Skin of body (tissue), 2 donors: ENCODE data around the gene LYL1. TPM values are rescaled to one million over a fixed set of nuclear protein-coding genes. Genes with fewer than 3 reads are reported as not detected.

ENCODE experiments used
- DNase-seq: peaks from one replicate; lab custom pipeline; 2025; lab: John Stamatoyannopoulos, UW
- total RNA-seq: library from RNA; depleted of rRNA; stranded (reverse); fragments of >200 nt; gene quantifications from one replicate; pipeline ENCODE4 v1.2.3, GENCODE V29; 2014

Gene LYL1
- total RNA-seq, 1 donor from 2014 or later = 8.1 TPM

- DNase-seq = peak; percentile 54
These were observed 44.9 kb downstream of the LYL1 start for GRCh38 chr19:13057744-13058143.

GRCh38 chr19:13057147-13057572, 45.5 kb downstream of the LYL1 start:
- no peak for DNase-seq

- no peak for DNase-seq
These were observed 46.5 kb downstream of the LYL1 start for GRCh38 chr19:13056052-13056660.

GRCh38 chr19:13055213-13056051, 47.2 kb downstream of the LYL1 start:
- peak; percentile 87 for DNase-seq

- peak; percentile 91 for DNase-seq
These were observed 47.9 kb downstream of the LYL1 start for GRCh38 chr19:13054626-13055212.

GRCh38 chr19:13053761-13054625, 48.7 kb downstream of the LYL1 start:
- peak; percentile 64 for DNase-seq

- DNase-seq = peak; percentile 66
These were observed 49.4 kb downstream of the LYL1 start for GRCh38 chr19:13053238-13053637.

- no peak for DNase-seq
These were observed 50.0 kb downstream of the LYL1 start for GRCh38 chr19:13052447-13053175.

- no peak for DNase-seq
These were observed 51.0 kb downstream of the LYL1 start for GRCh38 chr19:13051557-13052165.

GRCh38 chr19:13050274-13050673, 52.4 kb downstream of the LYL1 start:
- DNase-seq = no peak

Other genes starting within 250 kb of the LYL1 start
- 14.1 TPM for gene DNASE2, start 221.4 kb downstream of the LYL1 start, total RNA-seq
- 1.7 TPM for gene KLF1, start 215.7 kb downstream of the LYL1 start, total RNA-seq
- gene GCDH, start 211.7 kb downstream of the LYL1 start, total RNA-seq = 20.4 TPM
- gene SYCE2, start 183.6 kb downstream of the LYL1 start, total RNA-seq = 0.39 TPM
- gene FARSA, start 169.1 kb downstream of the LYL1 start, total RNA-seq = 21.6 TPM
- gene CALR, start 164.2 kb downstream of the LYL1 start, total RNA-seq = 401 TPM
- gene RAD23A, start 157.0 kb downstream of the LYL1 start, total RNA-seq = 42.5 TPM
- 13.9 TPM for gene GADD45GIP1, start 145.6 kb downstream of the LYL1 start, total RNA-seq
- not detected for gene DAND5, start 133.3 kb downstream of the LYL1 start, total RNA-seq
- gene NFIX, start 107.4 kb downstream of the LYL1 start, total RNA-seq = 75.5 TPM
- 16.9 TPM for gene TRMT1, start 13.9 kb upstream of the LYL1 start, total RNA-seq
- gene NACC1, start 15.4 kb upstream of the LYL1 start, total RNA-seq = 6.6 TPM
- 36.2 TPM for gene STX10, start 47.5 kb upstream of the LYL1 start, total RNA-seq
- gene IER2, start 47.6 kb upstream of the LYL1 start, total RNA-seq = 33.5 TPM